Activated naive CD8-positive, alpha-beta T cell treated with anti-CD3 and anti-CD28 coated beads, Interleukin-2, amount 50 U/mL, for 24 hours (primary cell): ENCODE results near the gene OPCML.
"Not testable (repeated sequence)": the region's sequence is repeated elsewhere in the genome, so short reads cannot be mapped to it uniquely, and the experiment has no call there.

ENCODE experiments used
- ATAC-seq: fragments of 150-1000 bp; cut with Tn5 transposase; one replicate; pipeline ENCODE4 v1.10.0; 2021
- DNase-seq: peaks from one replicate; pipeline ENCODE4 v3.0.0; 2021
- H3K27ac Mint-ChIP-seq: one replicate; pipeline ENCODE4 v1.8.0; 2021; ENCODE audit warnings: mild to moderate bottlenecking, mixed read lengths
- H3K27me3 Mint-ChIP-seq: one replicate; pipeline ENCODE4 v1.8.0; 2021; ENCODE audit warnings: mixed read lengths
- H3K36me3 Mint-ChIP-seq: one replicate; pipeline ENCODE4 v1.8.0; 2021; ENCODE audit warnings: low read depth, mixed read lengths
- H3K4me1 Mint-ChIP-seq: one replicate; pipeline ENCODE4 v1.8.0; 2021; ENCODE audit warnings: mixed read lengths
- H3K4me3 Mint-ChIP-seq: one replicate; pipeline ENCODE4 v1.8.0; 2021; ENCODE audit warnings: mild to moderate bottlenecking, moderate library complexity, mixed read lengths
- H3K9me3 Mint-ChIP-seq: one replicate; pipeline ENCODE4 v1.8.0; 2021; ENCODE audit warnings: mixed read lengths

OPCML gene

DNA sequence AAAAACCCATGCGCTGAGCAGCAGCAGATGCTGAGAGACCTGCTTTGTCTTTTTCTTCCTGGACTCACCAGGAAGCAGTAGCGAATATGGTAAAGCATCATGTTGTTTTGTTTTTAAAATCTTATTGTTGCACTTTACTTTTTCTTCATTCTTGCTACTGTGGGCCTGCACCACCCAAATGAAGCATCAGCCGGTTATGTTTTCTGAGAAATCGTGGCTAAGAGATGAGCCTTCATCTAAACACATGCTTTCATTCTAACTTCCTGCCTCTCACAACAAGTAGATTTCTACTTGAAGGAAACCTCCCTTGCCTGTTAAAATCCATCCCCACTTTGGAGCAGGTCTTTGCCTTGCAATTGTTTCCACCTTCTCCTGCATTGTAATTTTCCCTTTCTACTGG, 1136.0 kb downstream of the OPCML start:
- no peaks in the 10 kb centered on the region for H3K4me1 Mint-ChIP-seq
- peaks cover 13% of the 10 kb centered on the region for H3K9me3 Mint-ChIP-seq
- no peak overlapping the region for H3K4me3 Mint-ChIP-seq
- H3K36me3 Mint-ChIP-seq = no peaks in the 10 kb centered on the region
- no peaks in the 10 kb centered on the region for H3K27me3 Mint-ChIP-seq
- H3K27ac Mint-ChIP-seq = no peak overlapping the region
- ATAC-seq (no peak), DNase-seq (no peak)

DNA sequence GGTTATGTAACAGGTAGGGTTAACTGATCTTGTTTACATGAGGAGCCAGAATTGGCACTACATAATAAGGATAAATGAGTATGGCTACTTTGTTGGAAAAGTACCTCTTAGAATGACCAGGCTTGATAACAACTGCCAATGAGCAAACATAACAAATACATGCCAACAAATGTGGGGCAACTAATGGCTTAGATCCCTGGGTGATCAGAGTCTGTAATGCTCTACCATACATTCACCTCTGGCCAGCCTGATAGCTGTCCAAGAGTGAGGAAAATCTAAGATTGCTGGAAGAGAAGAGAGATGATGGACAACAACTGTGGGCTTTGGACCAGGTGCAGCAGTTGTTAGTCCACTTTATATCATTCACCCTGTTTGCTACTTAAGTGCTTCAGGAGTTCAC, 1136.9 kb downstream of the OPCML start:
- Mint-ChIP-seq H3K36me3 (no peaks in the 10 kb centered on the region), H3K4me3 (no peak overlapping the region), H3K27ac (no peak overlapping the region), H3K27me3 (no peaks in the 10 kb centered on the region), H3K4me1 (no peaks in the 10 kb centered on the region), H3K9me3 (peaks cover 16% of the 10 kb centered on the region)
- ATAC-seq = no peak
- DNase-seq = no peak

DNA sequence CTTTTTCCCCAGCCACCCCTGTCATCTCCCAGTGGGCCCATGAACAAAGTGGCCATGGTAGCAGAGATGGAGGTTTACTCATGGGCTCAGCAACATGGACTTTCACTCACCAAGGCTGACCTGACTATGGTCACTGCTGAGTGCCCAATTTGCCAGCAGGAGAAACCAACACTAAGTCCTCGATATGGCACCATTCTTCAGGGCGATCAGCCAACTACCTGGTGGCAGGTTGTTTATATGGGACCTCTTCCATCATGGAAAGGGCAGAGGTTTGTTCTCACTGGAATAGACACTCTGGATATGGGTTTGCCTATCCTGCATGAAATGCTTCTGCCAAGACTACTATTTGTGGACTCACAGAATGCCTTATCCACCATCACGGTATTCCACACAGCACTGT, 1152.8 kb downstream of the OPCML start:
- Mint-ChIP-seq H3K9me3 (peaks cover 11% of the 10 kb centered on the region), H3K4me1 (no peaks in the 10 kb centered on the region), H3K27ac (no peak overlapping the region), H3K4me3 (no peak overlapping the region), H3K36me3 (peaks cover 1% of the 10 kb centered on the region), H3K27me3 (no peaks in the 10 kb centered on the region)
- no peak for DNase-seq
- no peak for ATAC-seq

DNA sequence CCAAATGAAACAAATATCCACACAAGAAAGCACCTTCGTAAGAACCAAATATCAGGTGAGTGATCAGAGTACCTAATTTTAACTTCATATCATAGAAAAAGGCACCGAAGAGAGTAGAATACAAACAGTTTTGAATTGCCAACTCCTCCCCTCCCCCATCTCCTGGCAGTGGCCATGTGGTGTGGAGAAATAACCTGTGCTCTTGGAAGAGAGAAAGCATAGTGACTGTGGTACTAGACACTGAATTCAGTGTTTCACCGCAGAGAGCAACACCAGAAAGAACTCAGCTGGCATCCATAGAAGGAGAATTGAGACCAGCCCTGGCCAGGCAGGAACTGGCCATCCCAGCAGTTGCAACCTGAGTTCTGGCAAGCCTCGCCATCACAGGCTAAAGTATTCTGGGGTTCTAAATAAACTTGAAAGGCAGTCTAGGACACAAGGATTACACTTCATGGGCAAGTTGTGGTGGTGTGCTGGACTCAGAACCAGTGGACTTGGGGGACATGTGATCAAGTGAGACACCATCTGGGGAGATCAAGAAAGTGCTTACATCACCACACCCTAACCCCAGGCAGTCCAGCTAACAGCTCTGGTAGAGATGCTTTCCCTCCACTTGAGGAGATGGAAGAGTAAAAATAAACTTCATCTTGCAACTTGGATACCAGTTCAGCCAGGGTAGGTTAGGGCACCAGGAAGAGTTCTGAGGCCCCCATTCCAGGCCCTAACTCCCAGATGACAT, 1158.7 kb downstream of the OPCML start:
- no peaks in the 10 kb centered on the region for H3K4me1 Mint-ChIP-seq
- H3K4me3 Mint-ChIP-seq = no peak overlapping the region
- no peak overlapping the region for H3K27ac Mint-ChIP-seq
- ATAC-seq (no peak), DNase-seq (no peak)
- peaks cover 3% of the 10 kb centered on the region for H3K27me3 Mint-ChIP-seq
- peaks cover 6% of the 10 kb centered on the region for H3K9me3 Mint-ChIP-seq
- no peaks in the 10 kb centered on the region for H3K36me3 Mint-ChIP-seq

- not testable (repeated sequence) for DNase-seq, H3K9me3 Mint-ChIP-seq, H3K4me3 Mint-ChIP-seq, H3K4me1 Mint-ChIP-seq, H3K27me3 Mint-ChIP-seq, H3K27ac Mint-ChIP-seq, ATAC-seq, H3K36me3 Mint-ChIP-seq
Observed at GRCh38 chr11:132370114-132370513, 1162.2 kb downstream of the OPCML start.

DNA sequence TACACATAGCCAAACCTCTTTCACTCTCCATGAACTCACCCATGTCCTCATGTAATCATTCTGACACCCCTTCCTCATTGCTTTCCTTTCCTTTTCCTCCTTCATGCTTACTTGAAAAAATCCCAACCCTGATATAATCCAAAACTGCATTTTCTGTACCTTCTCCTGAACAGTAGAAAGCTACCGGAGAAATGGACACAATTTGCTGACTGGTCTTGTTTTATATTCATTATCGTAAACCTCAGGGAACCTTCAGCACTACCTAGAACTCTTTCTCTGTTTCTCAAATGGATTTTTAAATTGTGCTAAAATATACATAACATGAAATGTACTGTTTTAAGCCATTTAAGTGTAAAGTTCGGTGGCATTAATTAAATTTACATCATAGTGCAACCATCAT, 1165.0 kb downstream of the OPCML start:
- Mint-ChIP-seq H3K27me3 (no peaks in the 10 kb centered on the region), H3K27ac (no peak overlapping the region), H3K9me3 (peaks cover 7% of the 10 kb centered on the region), H3K36me3 (no peaks in the 10 kb centered on the region), H3K4me1 (no peaks in the 10 kb centered on the region), H3K4me3 (no peak overlapping the region)
- ATAC-seq = no peak
- no peak for DNase-seq

- Mint-ChIP-seq H3K27me3 (no peaks in the 10 kb centered on the region), H3K4me3 (no peak overlapping the region), H3K4me1 (no peaks in the 10 kb centered on the region), H3K27ac (no peak overlapping the region), H3K36me3 (no peaks in the 10 kb centered on the region), H3K9me3 (peaks cover 7% of the 10 kb centered on the region)
- DNase-seq (no peak), ATAC-seq (no peak)
Observed at GRCh38 chr11:132365650-132366049, 1166.7 kb downstream of the OPCML start.
